Ishikawa (cell line): ENCODE data around the gene DPY30.

Source experiments
- CREB1 ChIP-seq: IDR thresholded peaks from 2 replicates; pipeline ENCODE4 v1.6.1; 2012; ENCODE audit warnings: low read depth
- EGR1 ChIP-seq: IDR thresholded peaks from 2 replicates; pipeline ENCODE4 v1.6.1; 2012
- EP300 ChIP-seq: IDR thresholded peaks from 2 replicates; pipeline ENCODE4 v1.6.1; 2012; ENCODE audit warnings: borderline replicate concordance
- TEAD4 ChIP-seq: IDR thresholded peaks from 2 replicates; pipeline ENCODE4 v1.6.1; 2012
- USF1 ChIP-seq: IDR thresholded peaks from 2 replicates; pipeline ENCODE4 v1.6.1; 2012
- TF ChIP-seq, protein P1 (sequence below): IDR thresholded peaks from 2 replicates; pipeline ENCODE4 v1.6.1; 2012
- TF ChIP-seq, protein P2 (sequence below): IDR thresholded peaks from 2 replicates; pipeline ENCODE4 v1.6.1; 2012; ENCODE audit warnings: low read depth, mild to moderate bottlenecking

DNA sequence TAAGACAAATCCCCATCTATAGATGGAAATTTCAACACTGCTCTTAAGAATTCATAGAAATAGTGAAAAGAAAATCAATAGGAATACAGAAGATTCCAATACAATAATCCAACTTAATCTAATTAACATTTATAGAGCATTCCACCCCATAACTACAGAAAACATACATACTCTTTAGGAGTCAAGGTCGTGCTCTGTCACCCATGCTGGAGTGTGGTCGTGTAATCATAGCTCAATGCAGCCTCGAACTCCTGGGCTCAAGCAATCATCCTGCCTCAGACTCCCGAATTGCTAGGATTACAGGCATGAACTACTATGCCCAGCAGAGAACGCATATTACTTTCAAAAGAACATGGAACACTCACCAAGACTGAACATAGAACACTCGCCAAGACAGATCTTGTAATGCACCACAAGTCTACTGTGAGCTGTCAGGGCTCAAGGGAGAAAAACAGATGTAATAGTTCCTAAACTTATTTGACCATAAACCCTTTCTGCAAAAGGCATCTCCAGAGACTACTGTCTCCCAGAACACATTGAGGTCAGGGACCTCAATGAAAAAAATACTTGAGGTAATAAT is 42.9 kb downstream of the DPY30 start:
- TF ChIP-seq CREB1, result no peak
- no peak for TF ChIP-seq USF1
- TF ChIP-seq TEAD4, result no peak
- TF ChIP-seq EGR1, result no peak
- TF ChIP-seq EP300, result no peak
- TF ChIP-seq, protein P1, sequence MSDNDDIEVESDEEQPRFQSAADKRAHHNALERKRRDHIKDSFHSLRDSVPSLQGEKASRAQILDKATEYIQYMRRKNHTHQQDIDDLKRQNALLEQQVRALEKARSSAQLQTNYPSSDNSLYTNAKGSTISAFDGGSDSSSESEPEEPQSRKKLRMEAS, result no peak
- TF ChIP-seq, protein P2, sequence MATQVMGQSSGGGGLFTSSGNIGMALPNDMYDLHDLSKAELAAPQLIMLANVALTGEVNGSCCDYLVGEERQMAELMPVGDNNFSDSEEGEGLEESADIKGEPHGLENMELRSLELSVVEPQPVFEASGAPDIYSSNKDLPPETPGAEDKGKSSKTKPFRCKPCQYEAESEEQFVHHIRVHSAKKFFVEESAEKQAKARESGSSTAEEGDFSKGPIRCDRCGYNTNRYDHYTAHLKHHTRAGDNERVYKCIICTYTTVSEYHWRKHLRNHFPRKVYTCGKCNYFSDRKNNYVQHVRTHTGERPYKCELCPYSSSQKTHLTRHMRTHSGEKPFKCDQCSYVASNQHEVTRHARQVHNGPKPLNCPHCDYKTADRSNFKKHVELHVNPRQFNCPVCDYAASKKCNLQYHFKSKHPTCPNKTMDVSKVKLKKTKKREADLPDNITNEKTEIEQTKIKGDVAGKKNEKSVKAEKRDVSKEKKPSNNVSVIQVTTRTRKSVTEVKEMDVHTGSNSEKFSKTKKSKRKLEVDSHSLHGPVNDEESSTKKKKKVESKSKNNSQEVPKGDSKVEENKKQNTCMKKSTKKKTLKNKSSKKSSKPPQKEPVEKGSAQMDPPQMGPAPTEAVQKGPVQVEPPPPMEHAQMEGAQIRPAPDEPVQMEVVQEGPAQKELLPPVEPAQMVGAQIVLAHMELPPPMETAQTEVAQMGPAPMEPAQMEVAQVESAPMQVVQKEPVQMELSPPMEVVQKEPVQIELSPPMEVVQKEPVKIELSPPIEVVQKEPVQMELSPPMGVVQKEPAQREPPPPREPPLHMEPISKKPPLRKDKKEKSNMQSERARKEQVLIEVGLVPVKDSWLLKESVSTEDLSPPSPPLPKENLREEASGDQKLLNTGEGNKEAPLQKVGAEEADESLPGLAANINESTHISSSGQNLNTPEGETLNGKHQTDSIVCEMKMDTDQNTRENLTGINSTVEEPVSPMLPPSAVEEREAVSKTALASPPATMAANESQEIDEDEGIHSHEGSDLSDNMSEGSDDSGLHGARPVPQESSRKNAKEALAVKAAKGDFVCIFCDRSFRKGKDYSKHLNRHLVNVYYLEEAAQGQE, result no peak
